HG02884 (cell line): Measurements from ENCODE around the gene MAJIN.
"Not testable (repeated sequence)": the region's sequence is repeated elsewhere in the genome, so short reads cannot be mapped to it uniquely, and the experiment has no call there.

Source experiments
- ATAC-seq: cut with Tn5 transposase; IDR thresholded peaks from one replicate; pipeline ENCODE4 v1.9.1; 2021; ENCODE audit warnings: mild to moderate bottlenecking, moderate library complexity; ENCODE audit not compliant: unreplicated experiment

MAJIN gene

GRCh38 chr11:64971421-64972233 lies at the start of gene MAJIN:
Gene MAJIN (minus strand): TSS chr11:64972108. CDS start chr11:64959405, 12,703 bp downstream.
- no peak for ATAC-seq

- ATAC-seq, result no peak
Measured at GRCh38 chr11:65021509-65021908, 49.6 kb upstream of the MAJIN start.

GRCh38 chr11:65021003-65021402 lies 49.1 kb upstream of the MAJIN start:
- ATAC-seq, result no peak

GRCh38 chr11:65019824-65020223 lies 47.9 kb upstream of the MAJIN start:
- ATAC-seq, result no peak

- ATAC-seq, result no peak
Measured at GRCh38 chr11:65017937-65018336, 46.0 kb upstream of the MAJIN start.

GRCh38 chr11:65016705-65017104 lies 44.8 kb upstream of the MAJIN start:
- no peak for ATAC-seq

GRCh38 chr11:65014726-65015227 lies 42.9 kb upstream of the MAJIN start:
- peak; percentile 3 for ATAC-seq

- peak; percentile 64 for ATAC-seq
Measured at GRCh38 chr11:65013888-65014725, 42.2 kb upstream of the MAJIN start, which contains the start of gene ARL2. Gene ARL2 (plus strand): TSS chr11:65014160. CDS start chr11:65014208, 48 bp downstream.

GRCh38 chr11:65013130-65013887 lies 41.4 kb upstream of the MAJIN start:
- peak; percentile 71 for ATAC-seq

- ATAC-seq, result no peak
Measured at GRCh38 chr11:65008873-65009272, 37.0 kb upstream of the MAJIN start.

GRCh38 chr11:65008016-65008415 lies 36.1 kb upstream of the MAJIN start:
- no peak for ATAC-seq

- not testable (repeated sequence) for ATAC-seq
Measured at GRCh38 chr11:65003968-65004367, 32.1 kb upstream of the MAJIN start.

- no peak for ATAC-seq
Measured at GRCh38 chr11:65003282-65003681, 31.4 kb upstream of the MAJIN start.

- no peak for ATAC-seq
Measured at GRCh38 chr11:65002706-65003105, 30.8 kb upstream of the MAJIN start.

GRCh38 chr11:64999478-64999877 lies 27.6 kb upstream of the MAJIN start:
- ATAC-seq, result no peak

- no peak for ATAC-seq
Measured at GRCh38 chr11:64998690-64999431, 27.0 kb upstream of the MAJIN start.

GRCh38 chr11:64998141-64998540 lies 26.2 kb upstream of the MAJIN start:
- ATAC-seq, result no peak

- ATAC-seq, result no peak
Measured at GRCh38 chr11:64996710-64997380, 24.9 kb upstream of the MAJIN start, which contains the start of gene BATF2. Gene BATF2 (minus strand): TSS chr11:64996971. CDS start chr11:64996914, 57 bp downstream.

- ATAC-seq, result no peak
Measured at GRCh38 chr11:64996327-64996709, 24.4 kb upstream of the MAJIN start.

- ATAC-seq, result no peak
Measured at GRCh38 chr11:64994318-64994717, 22.4 kb upstream of the MAJIN start.
